GM21737 (cell line): ENCODE data around the gene LTB.
"Not testable (repeated sequence)": the region's sequence is repeated elsewhere in the genome, so short reads cannot be mapped to it uniquely, and the experiment has no call there.

Experiments used
- ATAC-seq: cut with Tn5 transposase; IDR thresholded peaks from one replicate; pipeline ENCODE4 v1.9.1; 2021; ENCODE audit warnings: mild to moderate bottlenecking, moderate library complexity; ENCODE audit not compliant: unreplicated experiment

The LTB gene

GRCh38 chr6:31556307-31556706, 25.9 kb downstream of the LTB start:
- no peak for ATAC-seq

GRCh38 chr6:31551371-31551770, 30.9 kb downstream of the LTB start:
- not testable (repeated sequence) for ATAC-seq

GRCh38 chr6:31548544-31548873, 33.7 kb downstream of the LTB start:
- ATAC-seq = no peak

GRCh38 chr6:31547727-31548543, 34.3 kb downstream of the LTB start:
- ATAC-seq = no peak

DNA sequence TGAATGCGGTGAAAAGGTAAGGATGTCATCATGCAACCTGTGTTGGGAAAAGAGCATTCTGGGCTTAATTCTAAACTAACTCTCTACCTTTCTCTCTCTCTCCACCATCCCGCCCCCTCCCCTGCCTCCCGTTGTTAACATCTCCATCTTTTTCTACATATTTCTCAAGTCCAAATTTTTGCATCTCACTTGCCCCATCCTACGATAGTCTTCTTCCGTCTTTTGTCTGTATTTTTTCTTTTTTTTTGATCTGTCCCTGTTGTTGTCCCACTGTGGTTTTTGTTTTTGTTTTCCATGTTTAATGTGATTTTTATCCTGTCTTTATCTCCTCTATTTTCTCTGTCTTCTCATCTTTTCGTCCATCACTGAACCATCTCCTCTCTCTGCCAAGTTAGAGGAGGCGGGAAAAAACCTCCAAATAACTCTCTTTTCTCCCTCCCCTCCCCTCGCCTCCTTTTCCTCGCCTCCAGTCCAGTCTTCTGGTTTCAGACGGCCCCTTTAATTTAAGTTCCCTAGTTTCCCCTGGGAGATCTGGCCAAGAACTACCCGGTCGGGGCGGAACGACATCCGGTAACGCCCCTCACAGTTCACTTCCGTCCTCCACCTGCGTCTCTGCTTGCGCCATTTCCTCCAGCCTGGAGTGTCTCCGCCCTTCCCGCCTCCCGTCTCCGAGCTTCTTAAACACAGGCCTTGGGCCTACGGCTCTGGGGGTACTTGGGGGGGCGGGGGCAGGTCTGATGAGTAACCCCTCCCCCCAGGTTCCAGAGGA, 35.1 kb downstream of the LTB start, which contains the start of gene NFKBIL1:
Gene NFKBIL1 (plus strand): TSS at position 651 of the 769 bp plus-strand sequence. CDS start 87 bp downstream, at position 738.
- ATAC-seq = peak; percentile 52

- peak; percentile 46 for ATAC-seq
Measured at GRCh38 chr6:31546339-31546957, 35.8 kb downstream of the LTB start, which contains the start of gene ATP6V1G2. ATP6V1G2 (minus strand) TSS chr6:31546608; CDS start chr6:31546559, 49 bp downstream.

GRCh38 chr6:31545291-31545690, 36.9 kb downstream of the LTB start:
- no peak for ATAC-seq

DNA sequence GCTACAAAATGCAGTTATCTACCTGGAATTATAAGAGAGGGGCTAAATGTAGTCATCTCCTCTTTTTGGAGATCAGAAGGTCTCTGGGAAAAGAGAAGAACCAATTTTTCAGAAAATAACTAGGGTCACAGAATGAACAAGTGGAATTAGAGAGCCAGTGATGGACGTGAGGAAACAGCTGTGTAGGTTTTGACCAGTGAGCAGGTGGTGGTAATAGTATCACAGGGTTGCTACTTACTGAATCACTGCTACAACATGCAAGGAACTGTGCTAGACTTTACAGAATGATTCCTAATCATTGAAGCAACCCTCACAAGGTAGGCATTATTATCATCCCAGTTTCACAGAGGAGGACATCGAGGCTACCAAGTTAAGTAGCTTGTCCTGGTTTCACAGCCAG, 37.5 kb downstream of the LTB start:
- ATAC-seq = no peak

DNA sequence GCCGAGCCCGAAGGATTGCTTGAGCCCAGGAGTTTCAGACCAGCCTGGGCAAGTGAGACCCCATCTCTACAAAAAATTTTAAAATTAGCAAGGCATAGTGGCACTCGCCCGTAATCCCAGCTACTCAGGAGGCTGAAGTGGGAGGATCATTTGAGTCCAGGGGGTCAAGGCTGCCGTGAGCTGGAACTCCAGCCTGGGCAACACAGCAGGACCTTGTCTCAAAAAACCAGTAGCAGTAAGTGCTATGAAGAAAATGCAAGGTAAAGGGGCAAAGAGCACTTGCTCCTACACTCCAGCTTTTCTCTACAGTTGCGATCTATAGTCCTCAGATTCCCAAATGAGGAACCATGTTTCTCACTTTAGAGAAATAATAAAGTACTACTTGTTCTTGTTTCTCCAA, 38.6 kb downstream of the LTB start:
- ATAC-seq = no peak

GRCh38 chr6:31541658-31542521, 40.3 kb downstream of the LTB start, which contains the start of gene DDX39B:
DDX39B (minus strand) TSS chr6:31542003; CDS start chr6:31540532, 1,471 bp downstream.
- peak; percentile 62 for ATAC-seq

DNA sequence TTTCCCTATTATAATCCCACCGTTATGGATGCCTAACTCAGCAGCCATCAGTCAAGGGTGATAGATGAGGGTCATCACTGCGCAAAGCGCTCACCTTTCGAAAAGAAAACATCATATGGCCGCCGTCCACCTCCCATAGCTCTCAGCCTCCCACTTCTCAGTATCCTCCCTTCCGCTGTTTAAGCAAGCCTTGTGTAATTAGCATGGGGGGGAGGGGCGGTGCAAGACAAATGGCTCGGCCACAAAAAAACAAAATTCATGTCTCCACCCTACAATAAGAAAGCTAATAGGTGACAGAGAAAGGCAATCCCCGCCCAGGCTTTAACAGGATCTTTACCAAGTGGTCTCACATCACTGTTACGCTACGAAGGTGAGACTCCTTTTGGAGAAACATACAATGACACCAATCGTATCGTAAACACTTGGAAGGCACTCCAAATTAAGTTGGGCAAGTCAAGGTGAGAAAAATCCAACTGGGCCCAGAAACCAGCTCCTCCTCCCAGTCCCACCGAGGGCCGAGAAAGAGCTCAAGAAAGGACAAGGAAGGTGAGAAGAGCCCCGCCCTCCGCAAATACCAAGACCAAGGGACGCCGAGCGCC, 41.1 kb downstream of the LTB start:
- no peak for ATAC-seq

- no peak for ATAC-seq
Measured at GRCh38 chr6:31540640-31541039, 41.6 kb downstream of the LTB start.

DNA sequence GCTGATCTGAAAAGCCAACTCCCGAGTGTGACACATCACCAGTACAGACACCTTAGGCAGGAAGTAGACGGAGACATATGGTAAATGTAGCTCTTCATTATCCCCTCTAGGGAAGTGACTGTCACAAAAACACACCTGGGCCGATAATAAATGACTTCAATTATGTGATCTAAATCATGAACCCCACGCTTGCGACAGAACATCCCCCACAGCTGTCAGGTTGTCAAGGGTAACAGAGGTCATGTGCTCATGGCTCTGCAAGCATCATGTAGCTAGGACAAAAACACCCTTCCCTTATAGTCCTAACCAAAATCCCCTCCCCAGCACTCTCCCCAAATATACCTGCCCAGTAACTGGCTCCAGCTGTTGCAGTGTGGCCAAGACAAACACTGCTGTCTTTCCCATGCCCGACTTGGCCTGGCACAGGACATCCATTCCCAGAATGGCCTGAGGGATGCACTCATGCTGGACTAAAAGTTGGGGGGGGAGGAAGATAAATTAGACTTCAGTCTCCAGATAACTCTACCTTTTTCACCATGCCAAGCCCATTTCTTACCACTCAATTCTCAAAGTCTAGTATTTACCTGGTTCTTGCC, 43.3 kb downstream of the LTB start:
- ATAC-seq = no peak

- no peak for ATAC-seq
Measured at GRCh38 chr6:31535538-31536324, 46.5 kb downstream of the LTB start.

- no peak for ATAC-seq
Measured at GRCh38 chr6:31534521-31535040, 47.6 kb downstream of the LTB start.

GRCh38 chr6:31534011-31534410, 48.2 kb downstream of the LTB start:
- no peak for ATAC-seq

DNA sequence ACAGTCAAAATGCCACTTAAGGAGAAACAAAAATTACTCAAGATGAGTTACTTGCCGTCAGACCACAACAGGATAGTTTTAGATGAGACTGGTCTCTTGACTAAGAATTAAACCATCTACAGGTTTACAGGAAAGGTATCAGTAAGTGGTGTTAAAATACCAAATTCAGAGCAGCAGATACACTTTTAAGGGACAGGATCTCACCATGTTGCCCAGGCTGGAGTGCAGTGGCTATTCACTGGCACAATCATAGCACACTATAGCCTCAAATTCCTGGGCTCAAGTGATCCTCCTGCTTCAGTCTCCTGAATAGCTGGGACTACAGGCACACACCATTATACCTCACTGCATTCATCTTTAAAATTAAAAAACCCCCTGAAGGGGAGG, 48.8 kb downstream of the LTB start:
- no peak for ATAC-seq

GRCh38 chr6:31532644-31533454, 49.4 kb downstream of the LTB start:
- ATAC-seq = no peak
